Measurements from ENCODE around the gene NDUFV1.

The NDUFV1 gene

GRCh38 chr11:67612751-67613150, 6.0 kb downstream of the NDUFV1 start:
- DNase-seq (ENCODE audit: low spot score) = no peak
- TF ChIP-seq CTCF (IDR thresholded peaks at IDR 0.05; ENCODE audit: extremely low read depth, insufficient read depth, missing control alignments) = no peak
- in situ Hi-C loops (cut with MboI; ENCODE audit: low pct_unique_long_range_greater_than_20kb, low sequenced_read_pairs, unreplicated experiment) = no loop called here

- in situ Hi-C loops (cut with MboI; ENCODE audit: low pct_unique_long_range_greater_than_20kb, low sequenced_read_pairs, unreplicated experiment) = no loop called here
- TF ChIP-seq CTCF (IDR thresholded peaks at IDR 0.05; ENCODE audit: extremely low read depth, insufficient read depth, missing control alignments) = no peak
- no peak for DNase-seq (ENCODE audit: low spot score)
Observed at GRCh38 chr11:67613313-67613959, 6.7 kb downstream of the NDUFV1 start.

- in situ Hi-C loops (cut with MboI; ENCODE audit: low pct_unique_long_range_greater_than_20kb, low sequenced_read_pairs, unreplicated experiment) = no loop called here
Observed at GRCh38 chr11:67613960-67614715, 7.4 kb downstream of the NDUFV1 start.

GRCh38 chr11:67614730-67615714, 8.3 kb downstream of the NDUFV1 start:
- peak; percentile 61 for TF ChIP-seq CTCF (IDR thresholded peaks at IDR 0.05; ENCODE audit: extremely low read depth, insufficient read depth, missing control alignments)
- DNase-seq (ENCODE audit: low spot score) = peak; percentile 57
- in situ Hi-C loops (cut with MboI; ENCODE audit: low pct_unique_long_range_greater_than_20kb, low sequenced_read_pairs, unreplicated experiment) = no loop called here

More at GRCh38 chr11:67613960-67614715, 7.4 kb downstream of the NDUFV1 start:
- peak; percentile 87 for DNase-seq (ENCODE audit: low spot score)
- TF ChIP-seq CTCF (IDR thresholded peaks at IDR 0.05; ENCODE audit: extremely low read depth, insufficient read depth, missing control alignments) = peak; percentile 58

GRCh38 chr11:67615728-67616430, 9.1 kb downstream of the NDUFV1 start:
- in situ Hi-C loops (cut with MboI; ENCODE audit: low pct_unique_long_range_greater_than_20kb, low sequenced_read_pairs, unreplicated experiment) = no loop called here
- no peak for DNase-seq (ENCODE audit: low spot score)
- no peak for TF ChIP-seq CTCF (IDR thresholded peaks at IDR 0.05; ENCODE audit: extremely low read depth, insufficient read depth, missing control alignments)
